IMR-90 (cell line): ENCODE measurements around the gene TFCP2. TPM values are rescaled to one million over a fixed set of nuclear protein-coding genes. Genes with fewer than 3 reads are reported as not detected.
"Not testable (repeated sequence)": the region's sequence is repeated elsewhere in the genome, so short reads cannot be mapped to it uniquely, and the experiment has no call there.

Source experiments
- ATAC-seq: fragments of 200-7000 bp; cut with Tn5 transposase; 2 replicates; pipeline ENCODE4 v1.9.1; 2020; ENCODE audit warnings: low read depth, mild to moderate bottlenecking, moderate library complexity
- BruUV-seq: library from RNA; stranded (reverse); fragments of 400-500 nt; replicated peaks from 2 replicates; lab custom pipeline; 2021; lab: Mats Ljungman, UMichigan
- CTCF ChIA-PET: fragments of 300-600 bp; formaldehyde crosslinking; extraction: SDS; loops from one replicate; lab custom pipeline; 2021; ENCODE audit warnings: antibody characterized with exemption; lab: Yijun Ruan, JAX
- POLR2A ChIA-PET: fragments of 300-600 bp; sonication (Branson Sonifier 250); formaldehyde crosslinking; loops from one replicate; lab custom pipeline; 2022; ENCODE audit warnings: antibody characterized with exemption; ENCODE audit not compliant: unreplicated experiment; lab: Charles Lee
- DNase-seq: peaks from one replicate; pipeline ENCODE4 v3.0.0; 2013
- H2AFZ ChIP-seq: replicated peaks from 2 replicates; pipeline ENCODE3; 2013; ENCODE audit warnings: low read length, mild to moderate bottlenecking; ENCODE audit not compliant: poor library complexity
- H2AK5ac ChIP-seq: 2 replicates; pipeline ENCODE4 v1.6.1; 2013; ENCODE audit warnings: low read depth, low read length, inconsistent platforms
- H2AK9ac ChIP-seq: replicated peaks from 2 replicates; pipeline ENCODE3; 2013; ENCODE audit warnings: mild to moderate bottlenecking, low read depth, low read length, moderate library complexity; ENCODE audit not compliant: poor library complexity
- H2BK120ac ChIP-seq: 2 replicates; pipeline ENCODE4 v1.6.1; 2013; ENCODE audit warnings: low read depth, low read length, inconsistent platforms
- H2BK15ac ChIP-seq: 3 replicates; pipeline ENCODE4 v1.6.1; 2013; ENCODE audit warnings: low read depth, low read length, inconsistent platforms
- H2BK20ac ChIP-seq: 2 replicates; pipeline ENCODE4 v1.6.1; 2013; ENCODE audit warnings: low read depth, mild to moderate bottlenecking, inconsistent platforms, low read length, moderate library complexity
- H2BK5ac ChIP-seq: 2 replicates; pipeline ENCODE4 v1.6.1; 2013; ENCODE audit warnings: mild to moderate bottlenecking, low read depth, low read length, inconsistent platforms; ENCODE audit not compliant: poor library complexity, severe bottlenecking
- H3K14ac ChIP-seq: replicated peaks from 2 replicates; pipeline ENCODE4 v1.6.1; 2013; ENCODE audit warnings: low read depth, low read length, inconsistent platforms
- H3K18ac ChIP-seq: 2 replicates; pipeline ENCODE4 v1.6.1; 2013; ENCODE audit warnings: low read depth, low read length, control low read depth
- H3K23ac ChIP-seq: 2 replicates; pipeline ENCODE4 v1.6.1; 2013; ENCODE audit warnings: low read depth, low read length, inconsistent platforms
- H3K27ac ChIP-seq: 2 replicates; pipeline ENCODE4 v1.5.1; 2013; ENCODE audit warnings: mild to moderate bottlenecking, control low read depth, low read length; ENCODE audit not compliant: insufficient read depth
- H3K27me3 ChIP-seq: 2 replicates; pipeline ENCODE4 v1.6.1; 2013; ENCODE audit warnings: low read length; ENCODE audit not compliant: control insufficient read depth, insufficient read depth
- H3K36me3 ChIP-seq: 2 replicates; pipeline ENCODE4 v1.6.1; 2013; ENCODE audit warnings: low read length, mixed read lengths; ENCODE audit not compliant: control insufficient read depth, insufficient read depth
- H3K4ac ChIP-seq: 2 replicates; pipeline ENCODE4 v1.6.1; 2013; ENCODE audit warnings: low read depth, low read length, inconsistent platforms
- H3K4me1 ChIP-seq: 2 replicates; pipeline ENCODE4 v1.6.1; 2013; ENCODE audit warnings: low read length, mixed read lengths; ENCODE audit not compliant: control insufficient read depth, insufficient read depth
- H3K4me2 ChIP-seq: 2 replicates; pipeline ENCODE4 v1.6.1; 2013; ENCODE audit warnings: low read depth, mild to moderate bottlenecking, control low read depth, low read length, moderate library complexity
- H3K4me3 ChIP-seq: 2 replicates; pipeline ENCODE4 v1.5.1; 2013; ENCODE audit warnings: low read depth, mild to moderate bottlenecking, control low read depth, low read length, moderate library complexity; ENCODE audit not compliant: insufficient read depth
- H3K56ac ChIP-seq: 2 replicates; pipeline ENCODE4 v1.6.1; 2013; ENCODE audit warnings: low read length, inconsistent platforms; ENCODE audit not compliant: insufficient read depth; ENCODE audit errors: extremely low read depth
- H3K79me1 ChIP-seq, 2 experiments: 2 replicates each; pipeline ENCODE4 v1.6.1; 2013; ENCODE audit warnings: low read length in 2 of 2, inconsistent platforms in 1 of 2, low read depth in 1 of 2
- H3K9ac ChIP-seq: 2 replicates; pipeline ENCODE4 v1.6.1; 2013; ENCODE audit warnings: low read depth, low read length, control low read depth
- H3K9me1 ChIP-seq: 2 replicates; pipeline ENCODE4 v1.6.1; 2013; ENCODE audit warnings: low read length, inconsistent platforms; ENCODE audit not compliant: insufficient read depth
- H3K9me3 ChIP-seq: 2 replicates; pipeline ENCODE4 v1.6.1; 2013; ENCODE audit warnings: low read length; ENCODE audit not compliant: control insufficient read depth, insufficient read depth
- H4K20me1 ChIP-seq: 2 replicates; pipeline ENCODE4 v1.6.1; 2013; ENCODE audit warnings: low read length, inconsistent platforms; ENCODE audit not compliant: insufficient read depth
- H4K5ac ChIP-seq: 2 replicates; pipeline ENCODE4 v1.6.1; 2013; ENCODE audit warnings: mild to moderate bottlenecking, low read depth, low read length, control low read depth
- H4K8ac ChIP-seq, 2 experiments: 2 replicates each; pipeline ENCODE4 v1.6.1; 2013; ENCODE audit warnings: low read depth in 2 of 2, low read length in 2 of 2, control low read depth in 1 of 2, inconsistent platforms in 1 of 2
- H4K91ac ChIP-seq: 2 replicates; pipeline ENCODE4 v1.6.1; 2013; ENCODE audit warnings: low read depth, low read length, inconsistent platforms; ENCODE audit not compliant: insufficient read depth
- whole genome bisulfite sequencing, 2 experiments: methylation state at CpG; one replicate each; pipeline versions ENCODE4 v1.1.5 to v1.1.7; 2013; ENCODE audit warnings: missing lambda C conversion rate in 2 of 2; ENCODE audit not compliant: insufficient read length in 1 of 2; ENCODE audit errors: extremely low coverage in 2 of 2; 5-methylcytosine and 5-hydroxymethylcytosine counted together
- dilution Hi-C: fragments of 300-500 bp; cut with HindIII; formaldehyde crosslinking; loops from one replicate; pipeline ENCODE4 v1.14.3; 2018; ENCODE audit warnings: low sequenced_read_pairs; ENCODE audit not compliant: unreplicated experiment
- in situ Hi-C: fragments of 300-500 bp; cut with MboI; formaldehyde crosslinking; loops from 3 replicates; pipeline ENCODE4 v1.14.3; 2019; ENCODE audit warnings: low sequenced_read_pairs, inconsistent platforms, mixed read lengths
- intact Hi-C: fragments of 100-400 bp; cut with micrococcal nuclease; formaldehyde crosslinking; loops from 2 replicates; pipeline ENCODE4 v1.10.0; 2022
- polyA plus RNA-seq, 3 experiments: library from polyadenylated mRNA; depleted of rRNA; stranded (reverse); fragments of >200 nt; gene quantifications; 2 replicates each; pipeline ENCODE4 v1.2.3, GENCODE V29; 2012; ENCODE audit warnings: low replicate concordance in 1 of 3
- total RNA-seq: library from RNA; depleted of rRNA; stranded (reverse); fragments of >200 nt; gene quantifications from 2 replicates; pipeline ENCODE4 v1.2.3, GENCODE V29; 2012

The TFCP2 gene
- total and polyA plus RNA-seq, 2 of the 4 experiments (the other 2 are of a cell fraction) = 10.0 to 15.4 TPM

DNA sequence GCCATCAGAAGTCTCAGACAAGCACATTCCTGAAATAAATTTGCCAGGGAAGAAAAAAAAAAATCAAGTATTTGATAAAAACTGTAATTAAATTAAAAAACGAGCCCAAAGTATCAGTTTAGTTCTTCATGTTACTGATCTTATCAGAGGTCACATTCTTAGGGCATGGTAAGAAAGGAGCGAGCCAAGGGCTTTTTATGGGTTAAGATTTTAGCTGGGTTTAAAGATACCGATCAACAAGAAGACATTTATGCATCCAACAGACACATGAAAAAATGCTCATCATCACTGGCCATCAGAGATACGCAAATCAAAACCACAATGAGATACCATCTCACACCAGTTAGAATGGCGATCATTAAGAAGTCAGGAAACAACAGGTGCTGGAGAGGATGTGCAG is 94.6 kb downstream of the TFCP2 start:
- CTCF ChIA-PET = not testable (repeated sequence)

More for the DNA sequence above, 94.6 kb downstream of the TFCP2 start:
- BruUV-seq, H2AFZ ChIP-seq, in situ Hi-C loops, ATAC-seq, intact Hi-C loops, H3K4me2 ChIP-seq, H3K9me3 ChIP-seq, H3K4me3 ChIP-seq, H2BK15ac ChIP-seq, H4K91ac ChIP-seq, H4K5ac ChIP-seq, H2BK120ac ChIP-seq, DNase-seq, H3K27me3 ChIP-seq, H4K8ac ChIP-seq, H3K9ac ChIP-seq, H3K4ac ChIP-seq, dilution Hi-C loops, H3K18ac ChIP-seq, H3K27ac ChIP-seq, POLR2A ChIA-PET, H2BK5ac ChIP-seq, H3K14ac ChIP-seq, H3K4me1 ChIP-seq, H2AK5ac ChIP-seq, H2BK20ac ChIP-seq, H2AK9ac ChIP-seq, H3K23ac ChIP-seq, H3K56ac ChIP-seq: not testable (repeated sequence)
- H3K9me1 ChIP-seq = peaks cover 13% of the 10 kb centered on the region
- H4K20me1 ChIP-seq = peaks cover 62% of the 10 kb centered on the region
- no CpG with 5 or more reads among the region's 5 CpGs for WGBS, 2 experiments
- peaks cover 12% of the 10 kb centered on the region for H3K36me3 ChIP-seq
- H3K79me1 ChIP-seq = peaks cover 17 to 72% of the 10 kb centered on the region in 2 experiments
